Measurements from ENCODE around the gene IFFO2.

The IFFO2 gene

GRCh38 chr1:18956193-18957135 is at the start of gene IFFO2:
Gene IFFO2, minus strand, starts transcription at chr1:18956676. Its CDS starts 344 bp downstream, at chr1:18956332.
- DNase-seq: peak; percentile 95

GRCh38 chr1:19006000-19006399 is 49.5 kb upstream of the IFFO2 start:
- no peak for DNase-seq

DNA sequence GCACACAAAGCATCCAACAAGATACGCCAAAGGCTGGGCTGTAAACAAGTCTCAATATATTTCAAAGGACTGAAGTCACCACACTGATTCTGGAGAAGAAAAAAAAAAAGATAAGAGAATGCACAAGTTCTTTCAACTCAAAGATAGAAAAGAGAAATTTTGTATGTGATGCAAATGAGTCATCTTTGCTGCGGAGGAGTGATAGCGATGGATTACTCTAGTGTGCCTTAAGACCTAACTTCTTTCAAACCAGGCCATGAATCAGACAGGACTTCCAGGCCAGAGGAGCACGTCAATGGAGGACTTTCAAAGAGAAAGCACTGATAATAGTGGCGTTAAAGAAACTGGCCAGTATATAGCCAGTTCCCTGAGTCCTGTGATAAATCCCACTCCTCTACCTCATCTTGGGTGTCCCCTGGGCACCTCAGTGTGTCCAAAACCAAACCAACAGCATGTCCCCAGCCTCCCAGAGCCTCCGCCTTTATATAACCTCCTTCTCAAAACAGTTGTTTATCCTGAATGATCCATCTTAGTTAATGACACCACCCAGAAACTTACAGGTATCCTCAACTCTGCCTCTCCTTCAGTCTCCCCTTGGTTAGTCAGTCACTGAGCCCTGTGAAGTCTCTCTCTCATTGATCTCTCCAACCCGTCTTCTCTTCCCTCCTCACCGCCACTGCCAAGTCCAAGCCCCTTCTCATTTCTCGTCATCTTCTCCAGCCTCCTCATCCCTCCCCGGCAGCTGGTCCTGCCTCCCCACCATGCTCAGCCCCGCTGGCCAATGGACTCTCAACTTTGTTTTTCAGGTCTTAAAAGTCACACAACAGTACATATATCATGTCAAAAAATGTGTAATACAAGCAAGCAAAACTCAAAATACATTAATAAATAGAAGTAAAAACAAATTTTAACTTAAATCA is 47.2 kb upstream of the IFFO2 start:
- DNase-seq: no peak

- DNase-seq: no peak
Observed at GRCh38 chr1:19000065-19000464, 43.6 kb upstream of the IFFO2 start.

GRCh38 chr1:18999359-18999758 is 42.9 kb upstream of the IFFO2 start:
- peak; percentile 56 for DNase-seq

DNA sequence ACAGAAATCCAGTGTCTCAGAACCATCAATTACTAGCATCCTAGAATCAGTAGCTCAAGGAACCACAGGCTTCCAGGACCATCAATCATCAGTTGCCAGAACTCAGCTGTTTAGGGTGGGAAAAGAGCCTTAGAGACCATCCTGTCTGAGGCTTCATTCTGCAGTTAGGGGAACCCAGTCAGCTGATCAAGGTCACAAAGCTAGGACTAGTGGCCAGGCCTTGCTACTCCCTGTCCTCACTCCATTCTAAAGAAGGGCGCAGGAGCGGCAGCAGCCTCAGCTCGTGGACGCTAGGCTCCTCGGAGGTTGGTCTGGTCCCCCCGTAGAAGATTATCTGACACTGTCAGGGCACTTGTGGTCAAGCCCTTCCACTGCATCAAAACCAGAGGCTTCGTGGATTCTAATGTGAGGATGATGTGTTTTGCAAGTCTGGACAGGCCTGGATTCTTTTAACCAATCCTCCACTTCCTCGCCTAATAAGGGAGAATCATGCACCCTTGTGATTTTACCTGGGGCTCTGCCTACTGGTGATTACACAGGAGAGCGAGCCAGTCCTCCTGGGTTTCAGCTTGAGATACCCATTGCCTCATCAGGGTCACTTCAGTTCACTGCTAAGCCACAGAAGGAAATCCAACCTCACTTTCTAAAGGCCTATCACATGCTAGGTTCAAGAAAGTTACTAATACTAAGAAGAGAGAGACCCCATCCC is 41.7 kb upstream of the IFFO2 start:
- peak; percentile 37 for DNase-seq

DNA sequence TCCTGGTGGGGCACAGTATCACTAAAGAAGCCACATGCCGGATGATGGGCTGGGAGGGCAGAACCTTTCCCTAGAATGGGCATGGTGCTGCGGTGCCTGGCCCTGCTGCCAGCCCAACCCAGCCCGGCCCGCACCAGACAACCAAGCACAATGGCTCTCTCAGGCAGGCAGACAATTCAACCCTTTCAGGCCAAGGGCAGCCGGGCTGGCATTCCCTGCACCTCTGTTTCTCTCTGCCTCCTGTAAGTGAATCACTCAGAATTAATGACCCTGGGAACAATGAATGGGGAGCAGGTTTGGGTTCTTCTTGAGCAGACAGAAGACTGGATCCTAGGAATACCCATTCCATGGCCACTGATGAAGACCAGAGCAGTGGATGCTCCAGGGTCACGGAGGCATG is 41.0 kb upstream of the IFFO2 start:
- DNase-seq: no peak

- no peak for DNase-seq
Observed at GRCh38 chr1:18996548-18997177, 40.2 kb upstream of the IFFO2 start.

DNA sequence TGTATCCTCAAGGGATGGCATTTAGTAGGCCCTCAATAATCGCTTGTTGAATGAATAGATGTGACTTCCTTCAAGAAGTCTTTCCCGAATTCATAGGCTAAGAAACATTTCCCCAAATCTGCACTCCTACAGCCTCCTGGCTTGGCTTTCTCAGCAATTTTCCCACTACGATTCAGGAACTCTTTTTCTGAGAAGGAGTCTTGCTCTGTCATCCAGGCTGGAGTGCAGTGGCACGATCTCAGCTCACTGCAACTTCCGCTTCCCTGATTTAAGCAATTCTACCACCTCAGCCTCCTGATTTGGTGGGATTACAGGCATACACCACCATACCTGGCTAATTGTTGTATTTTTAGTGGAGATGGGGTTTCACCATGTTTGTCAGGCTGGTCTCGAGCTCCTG is 37.9 kb upstream of the IFFO2 start:
- DNase-seq: no peak

DNA sequence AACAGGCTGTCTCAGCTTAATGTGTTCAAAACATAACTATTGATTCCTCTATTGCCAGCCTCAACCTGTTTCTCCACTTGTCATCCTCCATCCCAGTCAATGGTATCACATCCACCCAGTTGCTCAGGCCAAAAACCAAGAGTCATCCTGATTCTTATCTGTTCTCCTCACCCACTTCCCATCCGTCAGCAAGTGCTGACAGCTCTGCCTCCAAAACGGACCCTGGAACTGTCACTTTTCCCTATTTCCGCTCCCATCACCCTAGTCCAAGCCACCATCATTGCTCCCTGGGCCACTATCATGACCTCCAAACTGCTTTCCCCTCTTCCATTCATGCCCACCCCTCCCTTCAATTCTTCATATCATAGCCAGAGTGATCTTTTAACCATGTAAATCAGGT is 36.2 kb upstream of the IFFO2 start:
- DNase-seq: no peak

DNA sequence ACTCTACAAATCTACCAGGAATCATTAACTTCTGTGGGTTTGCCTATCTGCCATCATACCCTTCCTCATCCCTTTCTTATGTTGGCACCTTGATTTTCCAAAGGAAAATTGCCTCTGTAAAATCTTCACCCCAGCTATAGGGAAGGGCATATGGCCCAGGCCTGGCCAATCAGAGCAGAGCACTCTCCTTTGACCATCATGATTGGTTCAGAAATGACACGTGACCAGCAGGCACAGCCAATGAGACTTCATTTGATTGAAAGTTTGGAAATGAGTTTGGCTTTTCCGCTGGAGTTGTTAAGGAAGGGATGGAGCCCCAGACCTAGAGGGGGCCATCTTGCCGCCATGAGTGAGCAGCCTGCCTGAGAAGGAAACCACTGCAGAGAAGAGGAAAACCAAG is 35.1 kb upstream of the IFFO2 start:
- DNase-seq: no peak

DNA sequence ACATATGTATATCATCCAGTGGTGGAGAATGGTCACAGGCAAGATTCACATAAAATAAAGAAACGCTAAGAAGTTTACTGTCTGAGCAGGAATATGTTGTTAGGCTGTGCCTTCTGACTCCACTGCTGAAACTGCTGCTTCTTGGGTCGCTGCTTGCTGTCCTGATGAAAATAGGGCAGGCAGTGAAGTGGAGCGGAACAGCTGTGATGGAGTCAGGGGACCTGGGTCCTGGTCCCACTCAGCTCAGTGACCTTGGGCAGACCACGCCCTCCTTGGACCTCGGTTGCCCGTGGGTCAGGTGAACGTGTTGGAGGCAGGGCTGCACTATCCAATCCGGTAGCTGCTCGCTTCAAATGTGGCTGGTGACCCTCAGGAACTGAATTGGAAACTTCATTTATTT is 33.4 kb upstream of the IFFO2 start:
- no peak for DNase-seq

- no peak for DNase-seq
Observed at GRCh38 chr1:18989176-18989799, 32.8 kb upstream of the IFFO2 start.

GRCh38 chr1:18981242-18981641 is 24.8 kb upstream of the IFFO2 start:
- no peak for DNase-seq

GRCh38 chr1:18978706-18979105 is 22.2 kb upstream of the IFFO2 start:
- no peak for DNase-seq

DNA sequence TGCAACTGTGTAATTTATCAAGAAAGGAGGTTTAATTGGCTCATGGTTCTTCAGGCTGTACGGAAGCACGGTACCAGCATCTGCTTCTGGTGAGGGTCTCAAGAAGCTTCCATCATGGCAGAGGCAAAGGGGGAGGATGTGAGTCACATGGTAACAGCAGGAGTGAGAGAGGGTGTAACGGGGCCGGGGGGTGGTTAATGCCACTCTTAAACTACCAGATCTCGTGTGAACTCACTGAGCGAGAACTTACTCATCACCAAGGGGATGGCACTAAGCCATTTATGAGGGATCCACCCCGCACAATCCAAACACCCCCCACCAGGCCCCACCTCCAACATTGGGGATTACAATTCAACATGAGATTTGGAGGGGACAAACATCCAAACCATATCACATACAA is 21.0 kb upstream of the IFFO2 start:
- no peak for DNase-seq

- DNase-seq: no peak
Observed at GRCh38 chr1:18976096-18976495, 19.6 kb upstream of the IFFO2 start.

DNA sequence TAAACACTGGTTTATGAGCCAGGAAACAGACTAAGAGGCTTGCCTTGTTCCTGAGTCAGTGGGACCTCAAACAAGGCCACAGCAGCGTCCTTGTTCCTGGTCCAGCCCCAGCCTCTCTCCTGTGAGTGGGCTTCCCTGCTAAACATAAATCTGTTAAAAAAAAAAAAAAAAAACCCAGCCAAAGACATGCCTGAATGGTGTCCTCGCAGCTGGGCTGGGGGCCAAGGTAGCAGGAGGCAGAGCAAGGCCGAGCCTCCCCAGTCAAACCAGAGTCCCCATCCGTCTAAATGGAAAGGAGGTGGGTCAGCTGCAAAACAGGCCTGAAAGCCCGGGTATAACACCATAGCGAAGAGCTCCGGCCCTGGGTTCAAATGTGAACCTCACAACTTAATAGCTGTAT is 18.1 kb upstream of the IFFO2 start:
- no peak for DNase-seq

DNA sequence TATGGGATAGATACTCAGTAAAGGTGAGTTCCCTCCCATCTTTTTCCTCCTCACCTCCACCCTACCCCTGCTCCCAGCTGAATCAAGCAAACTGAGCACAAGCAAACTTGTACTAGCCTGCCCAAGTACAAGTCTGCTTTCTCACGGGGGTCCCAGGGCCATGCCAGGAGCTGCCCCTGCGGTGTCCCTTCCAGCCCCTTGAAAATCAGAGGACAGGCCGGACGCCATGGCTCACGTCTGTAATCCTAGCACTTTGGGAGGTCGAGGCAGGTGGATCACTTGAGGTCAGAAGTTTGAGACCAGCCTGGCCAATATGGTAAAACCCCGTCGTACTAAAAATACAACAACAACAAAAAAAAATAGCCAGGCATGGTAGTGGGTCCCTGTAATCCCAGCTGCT is 17.5 kb upstream of the IFFO2 start:
- no peak for DNase-seq

GRCh38 chr1:18973446-18973955 is 17.0 kb upstream of the IFFO2 start:
- no peak for DNase-seq

- DNase-seq: no peak
Observed at GRCh38 chr1:18972991-18973390, 16.5 kb upstream of the IFFO2 start.

GRCh38 chr1:18972531-18972930 is 16.1 kb upstream of the IFFO2 start:
- DNase-seq: peak; percentile 54

Measured in fibroblast of upper back skin (primary cell).